ENCODE results near the gene CRISP3. TPM values are rescaled to one million over a fixed set of nuclear protein-coding genes. Genes with fewer than 3 reads are reported as not detected.

CRISP3 gene
- total RNA-seq, 1 donor from 2014 or later: not detected

DNA sequence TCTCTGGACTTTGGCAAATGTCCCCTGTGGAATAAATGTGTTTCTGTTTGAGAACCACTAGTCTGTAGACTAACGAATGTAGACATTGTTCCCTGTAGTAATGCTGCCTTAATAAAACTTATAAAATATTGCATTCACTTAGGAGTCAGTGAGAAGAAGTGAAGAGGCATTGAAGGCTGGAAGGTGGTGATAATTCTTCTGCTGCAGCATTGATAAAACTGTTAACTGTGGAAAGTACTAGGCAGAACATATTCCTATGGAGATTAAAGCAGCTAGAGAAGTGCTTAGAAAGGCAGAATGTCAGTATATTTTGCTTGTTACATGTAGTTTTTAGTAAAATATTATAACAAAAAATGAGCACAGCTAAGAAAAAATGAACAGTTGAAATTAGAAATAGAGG is 38.1 kb upstream of the CRISP3 start:
- intact Hi-C loops (cut with micrococcal nuclease): no loop called here
- TF ChIP-seq, protein P1, sequence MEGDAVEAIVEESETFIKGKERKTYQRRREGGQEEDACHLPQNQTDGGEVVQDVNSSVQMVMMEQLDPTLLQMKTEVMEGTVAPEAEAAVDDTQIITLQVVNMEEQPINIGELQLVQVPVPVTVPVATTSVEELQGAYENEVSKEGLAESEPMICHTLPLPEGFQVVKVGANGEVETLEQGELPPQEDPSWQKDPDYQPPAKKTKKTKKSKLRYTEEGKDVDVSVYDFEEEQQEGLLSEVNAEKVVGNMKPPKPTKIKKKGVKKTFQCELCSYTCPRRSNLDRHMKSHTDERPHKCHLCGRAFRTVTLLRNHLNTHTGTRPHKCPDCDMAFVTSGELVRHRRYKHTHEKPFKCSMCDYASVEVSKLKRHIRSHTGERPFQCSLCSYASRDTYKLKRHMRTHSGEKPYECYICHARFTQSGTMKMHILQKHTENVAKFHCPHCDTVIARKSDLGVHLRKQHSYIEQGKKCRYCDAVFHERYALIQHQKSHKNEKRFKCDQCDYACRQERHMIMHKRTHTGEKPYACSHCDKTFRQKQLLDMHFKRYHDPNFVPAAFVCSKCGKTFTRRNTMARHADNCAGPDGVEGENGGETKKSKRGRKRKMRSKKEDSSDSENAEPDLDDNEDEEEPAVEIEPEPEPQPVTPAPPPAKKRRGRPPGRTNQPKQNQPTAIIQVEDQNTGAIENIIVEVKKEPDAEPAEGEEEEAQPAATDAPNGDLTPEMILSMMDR (IDR thresholded peaks at IDR 0.05; ENCODE audit: borderline replicate concordance): no peak
- no peak for DNase-seq

DNA sequence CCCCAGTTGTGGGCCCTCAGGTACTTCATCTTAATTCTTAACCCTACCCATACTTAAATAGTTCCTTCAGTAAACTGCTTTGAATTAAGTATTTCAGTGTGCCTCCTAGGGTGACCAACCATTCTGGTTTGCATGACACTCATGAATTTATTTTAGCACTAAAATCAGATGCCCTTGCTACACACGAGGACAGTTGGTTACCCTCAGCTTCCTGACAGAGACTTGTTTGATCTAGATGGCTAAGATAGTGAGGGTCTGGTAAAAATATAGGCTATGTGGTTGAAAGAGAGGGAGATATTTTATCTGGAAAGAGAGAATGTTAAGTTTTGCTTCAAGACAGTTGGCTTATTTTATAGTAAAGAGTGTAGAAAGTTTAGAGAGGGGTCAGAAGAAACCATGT is 32.3 kb upstream of the CRISP3 start:
- no peak overlapping the region for H3K27ac ChIP-seq (replicated peaks)
- no peaks in the 10 kb centered on the region for H3K27me3 ChIP-seq (ENCODE audit: low read depth)
- DNase-seq: no peak
- no peaks in the 10 kb centered on the region for H3K36me3 ChIP-seq
- H3K4me3 ChIP-seq: no peak overlapping the region
- intact Hi-C loops (cut with micrococcal nuclease): no loop called here
- H3K9me3 ChIP-seq (replicated peaks): no peaks in the 10 kb centered on the region
- H3K4me1 ChIP-seq: no peaks in the 10 kb centered on the region
- TF ChIP-seq, protein P1 (IDR thresholded peaks at IDR 0.05; ENCODE audit: borderline replicate concordance): no peak

More for the DNA sequence above, 38.1 kb upstream of the CRISP3 start:
- H3K4me1 ChIP-seq: no peaks in the 10 kb centered on the region
- no peak overlapping the region for H3K27ac ChIP-seq (replicated peaks)
- H3K36me3 ChIP-seq: no peaks in the 10 kb centered on the region
- H3K4me3 ChIP-seq: no peak overlapping the region
- no peaks in the 10 kb centered on the region for H3K9me3 ChIP-seq (replicated peaks)
- H3K27me3 ChIP-seq (ENCODE audit: low read depth): no peaks in the 10 kb centered on the region

DNA sequence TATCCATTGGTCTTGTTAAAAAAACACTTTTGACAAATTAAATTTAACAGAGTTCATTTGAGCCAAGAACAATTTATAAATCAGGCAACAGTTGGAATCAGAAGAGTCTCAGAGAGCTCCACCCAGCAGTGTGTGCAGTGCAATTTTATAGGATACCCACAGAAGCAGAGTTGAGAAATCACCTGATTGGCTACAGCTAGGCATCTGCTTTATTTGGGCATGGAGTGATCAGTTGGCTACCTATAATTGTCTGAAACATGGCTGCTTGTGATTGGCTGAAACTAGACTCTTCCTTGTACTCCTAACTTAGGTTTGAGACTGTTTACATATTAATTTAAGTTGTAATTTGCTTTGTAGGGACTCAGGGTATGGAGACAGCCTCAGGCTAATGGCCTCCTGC is 30.9 kb upstream of the CRISP3 start:
- intact Hi-C loops (cut with micrococcal nuclease): no loop called here
- no peaks in the 10 kb centered on the region for H3K4me1 ChIP-seq
- no peaks in the 10 kb centered on the region for H3K27me3 ChIP-seq (ENCODE audit: low read depth)

DNA sequence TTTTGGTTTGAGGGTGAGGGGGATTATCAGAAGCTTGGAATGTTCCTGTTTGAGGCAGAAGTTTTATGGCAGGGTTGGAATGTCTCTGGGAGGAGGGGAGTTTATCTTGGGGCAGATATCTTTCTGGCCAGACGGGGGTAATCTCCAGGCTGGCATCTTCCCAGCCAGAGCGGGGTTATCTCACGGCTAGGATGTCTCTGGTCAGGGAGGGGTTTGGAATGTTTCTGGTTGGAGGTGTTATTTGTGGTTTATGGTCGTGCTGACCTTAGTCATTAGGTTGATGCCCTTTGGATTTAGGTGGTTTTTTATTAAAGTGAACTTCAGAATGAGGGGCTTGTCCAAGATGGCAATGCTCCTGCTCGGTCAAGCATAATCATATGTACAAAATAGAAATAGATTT is 28.1 kb upstream of the CRISP3 start:
- no peak for DNase-seq
- intact Hi-C loops (cut with micrococcal nuclease): no loop called here
- no peaks in the 10 kb centered on the region for H3K9me3 ChIP-seq (replicated peaks)

More for the DNA sequence above, 30.9 kb upstream of the CRISP3 start:
- DNase-seq: no peak
- TF ChIP-seq, protein P1 (IDR thresholded peaks at IDR 0.05; ENCODE audit: borderline replicate concordance): no peak
- Histone ChIP-seq H3K9me3 (replicated peaks) (no peaks in the 10 kb centered on the region), H3K4me3 (no peak overlapping the region), H3K36me3 (no peaks in the 10 kb centered on the region), H3K27ac (replicated peaks) (no peak overlapping the region)

DNA sequence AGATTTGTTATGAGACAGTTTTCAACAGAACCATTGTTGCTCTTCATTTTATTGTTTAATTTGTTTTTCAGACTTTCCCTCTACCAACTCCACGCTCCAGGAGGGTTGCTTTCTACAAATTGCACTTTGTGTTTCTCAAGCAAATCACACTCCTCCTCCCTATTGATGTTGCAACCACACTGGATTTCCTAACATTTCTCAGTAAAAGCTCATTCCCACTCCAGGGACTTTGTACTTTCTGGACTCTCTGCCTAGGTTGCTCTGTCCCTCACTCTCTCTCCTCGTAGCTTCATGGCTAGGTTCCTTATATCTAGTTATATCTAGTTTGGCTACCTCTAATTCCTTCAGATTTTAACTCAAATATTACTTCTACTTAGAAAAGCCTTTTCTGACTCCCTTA is 22.6 kb upstream of the CRISP3 start:
- H3K36me3 ChIP-seq: no peaks in the 10 kb centered on the region
- TF ChIP-seq, protein P1 (IDR thresholded peaks at IDR 0.05; ENCODE audit: borderline replicate concordance): no peak
- H3K27ac ChIP-seq (replicated peaks): no peak overlapping the region
- DNase-seq: no peak
- H3K27me3 ChIP-seq (ENCODE audit: low read depth): no peaks in the 10 kb centered on the region
- no peaks in the 10 kb centered on the region for H3K4me1 ChIP-seq
- no peaks in the 10 kb centered on the region for H3K9me3 ChIP-seq (replicated peaks)
- intact Hi-C loops (cut with micrococcal nuclease): no loop called here
- no peak overlapping the region for H3K4me3 ChIP-seq

More for the DNA sequence above, 28.1 kb upstream of the CRISP3 start:
- H3K36me3 ChIP-seq: no peaks in the 10 kb centered on the region
- H3K4me3 ChIP-seq: no peak overlapping the region
- H3K27ac ChIP-seq (replicated peaks): no peak overlapping the region
- TF ChIP-seq, protein P1 (IDR thresholded peaks at IDR 0.05; ENCODE audit: borderline replicate concordance): no peak
- no peaks in the 10 kb centered on the region for H3K4me1 ChIP-seq
- H3K27me3 ChIP-seq (ENCODE audit: low read depth): no peaks in the 10 kb centered on the region
